Vagina (tissue), 2 donors: ENCODE measurements around the gene RNASE3. TPM values are rescaled to one million over a fixed set of nuclear protein-coding genes. Genes with fewer than 3 reads are reported as not detected.

ENCODE experiments used
- DNase-seq, 2 donors: peaks; one replicate each; pipeline ENCODE4 v3.0.0-alpha.2; 2017; ENCODE audit errors: extremely low spot score in 2 of 2
- H3K27ac ChIP-seq: fragments of 200-600 bp; sonication (generic); one replicate; pipeline ENCODE4 v1.5.1; 2019
- H3K27me3 ChIP-seq: fragments of 200-600 bp; sonication (generic); one replicate; pipeline ENCODE4 v1.5.1; 2019
- H3K36me3 ChIP-seq, 2 donors: fragments of 200-600 bp; sonication (generic); one replicate each; pipeline ENCODE4 v1.5.1; 2017 to 2019
- H3K4me1 ChIP-seq: fragments of 200-600 bp; sonication (generic); one replicate; pipeline ENCODE4 v1.5.1; 2019
- H3K4me3 ChIP-seq, 2 donors: fragments of 200-600 bp; sonication (generic); 1 replicate in 1 of 2; 2 replicates in 1 of 2; pipeline ENCODE4 v1.5.1; 2016 to 2019
- H3K9me3 ChIP-seq: fragments of 200-600 bp; sonication (generic); one replicate; pipeline ENCODE4 v1.5.1; 2019
- POLR2A ChIP-seq, 2 donors: fragments of 450-650 bp; IDR thresholded peaks; one replicate each; pipeline ENCODE4 v1.6.1; 2017; ENCODE audit warnings: antibody characterized with exemption in 2 of 2, mild to moderate bottlenecking in 2 of 2, moderate library complexity in 2 of 2
- POLR2AphosphoS5 ChIP-seq, 2 donors: sonication (generic); formaldehyde crosslinking; IDR thresholded peaks; one replicate each; pipeline ENCODE4 v1.9.0; 2017; ENCODE audit warnings: antibody characterized with exemption in 2 of 2, mild to moderate bottlenecking in 2 of 2, low read depth in 1 of 2; ENCODE audit not compliant: insufficient read depth in 1 of 2
- intact Hi-C: fragments of 100-400 bp; cut with DNase I; formaldehyde crosslinking; loops from one replicate; pipeline ENCODE4 v1.15.1; 2023
- total RNA-seq: library from RNA; depleted of rRNA; stranded (reverse); fragments of >200 nt; gene quantifications from one replicate; pipeline ENCODE4 v1.2.3, GENCODE V29; 2016
- TF ChIP-seq, protein P1 (sequence below), 3 experiments: fragments of 450-650 bp in 2 of 3; fragments of 200-600 bp in 1 of 3; sonication (generic) in 1 of 3; IDR thresholded peaks; one replicate each; pipeline ENCODE4 v1.5.1; 2017 to 2019; ENCODE audit warnings: antibody characterized with exemption in 3 of 3, mild to moderate bottlenecking in 2 of 3, moderate library complexity in 2 of 3

Gene RNASE3
- total RNA-seq, 1 donor from 2014 or later, result not detected

DNA sequence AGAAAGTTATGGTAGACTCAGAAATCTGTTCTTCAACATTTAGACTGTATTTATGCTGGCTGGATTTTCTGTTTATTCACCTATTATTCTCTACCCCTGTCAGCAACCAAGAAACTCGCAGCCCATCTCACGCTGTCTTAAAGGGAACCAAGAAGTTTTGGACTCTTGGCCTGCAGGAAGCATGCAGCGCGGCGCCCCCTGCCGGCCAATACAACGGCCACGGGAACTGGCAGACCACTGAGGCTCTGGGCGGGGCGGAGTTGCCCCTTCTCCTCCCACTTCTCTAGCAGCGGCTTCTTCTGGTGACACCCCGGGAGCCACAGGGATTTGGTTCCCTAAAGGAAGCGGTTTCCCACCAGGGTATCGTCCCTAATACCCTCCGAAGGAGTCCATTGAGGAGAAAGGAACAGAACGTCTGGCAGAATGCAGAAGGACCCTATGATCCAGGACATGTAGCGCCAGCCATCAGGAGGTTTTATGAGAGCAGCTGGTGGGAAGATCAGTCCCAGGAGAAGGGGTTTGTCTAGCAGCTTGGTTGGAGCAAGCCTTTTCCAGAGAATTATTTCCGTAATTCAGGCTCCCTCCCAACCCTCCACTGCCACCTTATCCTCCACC, 43.1 kb downstream of the RNASE3 start:
- TF ChIP-seq POLR2AphosphoS5 (IDR thresholded peaks at IDR 0.05; ENCODE audit: insufficient read depth in 1 of 2, low read depth in 1 of 2) (no peak), POLR2A (IDR thresholded peaks at IDR 0.05) (no peak)
- TF ChIP-seq, protein P1, sequence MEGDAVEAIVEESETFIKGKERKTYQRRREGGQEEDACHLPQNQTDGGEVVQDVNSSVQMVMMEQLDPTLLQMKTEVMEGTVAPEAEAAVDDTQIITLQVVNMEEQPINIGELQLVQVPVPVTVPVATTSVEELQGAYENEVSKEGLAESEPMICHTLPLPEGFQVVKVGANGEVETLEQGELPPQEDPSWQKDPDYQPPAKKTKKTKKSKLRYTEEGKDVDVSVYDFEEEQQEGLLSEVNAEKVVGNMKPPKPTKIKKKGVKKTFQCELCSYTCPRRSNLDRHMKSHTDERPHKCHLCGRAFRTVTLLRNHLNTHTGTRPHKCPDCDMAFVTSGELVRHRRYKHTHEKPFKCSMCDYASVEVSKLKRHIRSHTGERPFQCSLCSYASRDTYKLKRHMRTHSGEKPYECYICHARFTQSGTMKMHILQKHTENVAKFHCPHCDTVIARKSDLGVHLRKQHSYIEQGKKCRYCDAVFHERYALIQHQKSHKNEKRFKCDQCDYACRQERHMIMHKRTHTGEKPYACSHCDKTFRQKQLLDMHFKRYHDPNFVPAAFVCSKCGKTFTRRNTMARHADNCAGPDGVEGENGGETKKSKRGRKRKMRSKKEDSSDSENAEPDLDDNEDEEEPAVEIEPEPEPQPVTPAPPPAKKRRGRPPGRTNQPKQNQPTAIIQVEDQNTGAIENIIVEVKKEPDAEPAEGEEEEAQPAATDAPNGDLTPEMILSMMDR (IDR thresholded peaks at IDR 0.05), result no peak
- no peak overlapping the region for H3K4me3 ChIP-seq
- no peaks in the 10 kb centered on the region for H3K9me3 ChIP-seq
- no peak for DNase-seq
- H3K4me1 ChIP-seq, result no peaks in the 10 kb centered on the region
- no peaks in the 10 kb centered on the region for H3K27me3 ChIP-seq
- no peak overlapping the region for H3K27ac ChIP-seq
- intact Hi-C loops, result no loop called here
- H3K36me3 ChIP-seq, result no peaks in the 10 kb centered on the region

DNA sequence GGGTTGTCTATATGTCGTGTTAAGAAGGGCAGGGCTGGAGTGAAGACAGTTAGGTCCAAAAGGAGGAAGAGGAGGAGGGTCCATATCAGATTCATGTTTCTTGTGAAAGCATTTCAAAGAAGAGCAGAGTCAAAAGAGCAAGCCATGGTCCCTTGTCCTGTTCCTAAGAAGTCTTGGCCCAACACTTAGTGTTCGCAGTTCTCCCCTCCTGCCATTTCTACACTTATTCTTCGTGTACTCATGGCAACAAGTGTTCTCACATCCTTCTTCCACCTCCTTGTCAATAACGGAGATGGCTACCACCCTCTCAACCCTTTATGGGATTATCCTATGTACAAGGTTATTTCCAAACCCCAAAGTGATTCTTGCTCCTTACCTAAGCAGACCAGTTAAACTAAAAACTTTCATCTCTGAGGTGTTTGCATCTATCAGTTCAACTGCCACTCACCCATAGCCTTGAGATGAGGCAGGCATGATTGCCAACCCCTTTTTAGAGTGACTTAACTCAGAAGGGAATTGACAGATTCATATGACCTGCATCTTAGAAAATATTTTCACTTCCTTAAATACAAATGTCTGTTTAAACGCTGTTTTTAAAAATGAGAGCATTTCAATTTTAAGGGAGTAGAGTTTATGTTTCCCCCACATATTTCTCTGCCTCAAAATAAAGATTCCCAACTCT, 44.3 kb downstream of the RNASE3 start:
- TF ChIP-seq, protein P1 (IDR thresholded peaks at IDR 0.05), result no peak
- TF ChIP-seq POLR2AphosphoS5 (IDR thresholded peaks at IDR 0.05; ENCODE audit: insufficient read depth in 1 of 2, low read depth in 1 of 2) (no peak), POLR2A (IDR thresholded peaks at IDR 0.05) (no peak)
- Histone ChIP-seq H3K27me3 (no peaks in the 10 kb centered on the region), H3K4me3 (no peak overlapping the region), H3K36me3 (no peaks in the 10 kb centered on the region), H3K27ac (no peak overlapping the region), H3K4me1 (no peaks in the 10 kb centered on the region), H3K9me3 (no peaks in the 10 kb centered on the region)
- no peak for DNase-seq
- intact Hi-C loops, result no loop called here

Other genes starting within 250 kb of the RNASE3 start
- gene OR6S1, start 249.7 kb upstream of the RNASE3 start, total RNA-seq, result not detected
- 132 TPM for gene RNASE4, start 206.8 kb upstream of the RNASE3 start, total RNA-seq
- 34.9 TPM for gene ANG, start 202.6 kb upstream of the RNASE3 start, total RNA-seq
- not detected for gene EDDM3A, start 145.5 kb upstream of the RNASE3 start, total RNA-seq
- not detected for gene EDDM3B, start 123.0 kb upstream of the RNASE3 start, total RNA-seq
- gene RNASE6, start 110.1 kb upstream of the RNASE3 start, total RNA-seq, result 4.7 TPM
- 174 TPM for gene RNASE1, start 88.5 kb upstream of the RNASE3 start, total RNA-seq
- 1.5 TPM for gene RNASE2, start 64.1 kb downstream of the RNASE3 start, total RNA-seq
- gene METTL17, start 98.6 kb downstream of the RNASE3 start, total RNA-seq, result 77.1 TPM
- gene SLC39A2, start 107.9 kb downstream of the RNASE3 start, total RNA-seq, result 5.4 TPM
- 307 TPM for gene NDRG2, start 133.7 kb downstream of the RNASE3 start, total RNA-seq
- gene TPPP2, start 138.8 kb downstream of the RNASE3 start, total RNA-seq, result not detected
- gene RNASE13, start 143.4 kb downstream of the RNASE3 start, total RNA-seq, result not detected
- 18.2 TPM for gene RNASE7, start 151.0 kb downstream of the RNASE3 start, total RNA-seq
- not detected for gene RNASE8, start 166.4 kb downstream of the RNASE3 start, total RNA-seq
- 36.3 TPM for gene ARHGEF40, start 178.9 kb downstream of the RNASE3 start, total RNA-seq
- gene ZNF219, start 207.3 kb downstream of the RNASE3 start, total RNA-seq, result 69.2 TPM
- gene TMEM253, start 209.7 kb downstream of the RNASE3 start, total RNA-seq, result not detected